ENCODE results near the gene MICB. TPM values are rescaled to one million over a fixed set of nuclear protein-coding genes. Genes with fewer than 3 reads are reported as not detected.
A peak's percentile ranks its signal among the peaks of the same experiment; 100 is the strongest.
"Not testable (repeated sequence)": the region's sequence is repeated elsewhere in the genome, so short reads cannot be mapped to it uniquely, and the experiment has no call there.

The MICB gene
- 1 to 10 TPM; 1.6 to 3.1 TPM for total RNA-seq

DNA sequence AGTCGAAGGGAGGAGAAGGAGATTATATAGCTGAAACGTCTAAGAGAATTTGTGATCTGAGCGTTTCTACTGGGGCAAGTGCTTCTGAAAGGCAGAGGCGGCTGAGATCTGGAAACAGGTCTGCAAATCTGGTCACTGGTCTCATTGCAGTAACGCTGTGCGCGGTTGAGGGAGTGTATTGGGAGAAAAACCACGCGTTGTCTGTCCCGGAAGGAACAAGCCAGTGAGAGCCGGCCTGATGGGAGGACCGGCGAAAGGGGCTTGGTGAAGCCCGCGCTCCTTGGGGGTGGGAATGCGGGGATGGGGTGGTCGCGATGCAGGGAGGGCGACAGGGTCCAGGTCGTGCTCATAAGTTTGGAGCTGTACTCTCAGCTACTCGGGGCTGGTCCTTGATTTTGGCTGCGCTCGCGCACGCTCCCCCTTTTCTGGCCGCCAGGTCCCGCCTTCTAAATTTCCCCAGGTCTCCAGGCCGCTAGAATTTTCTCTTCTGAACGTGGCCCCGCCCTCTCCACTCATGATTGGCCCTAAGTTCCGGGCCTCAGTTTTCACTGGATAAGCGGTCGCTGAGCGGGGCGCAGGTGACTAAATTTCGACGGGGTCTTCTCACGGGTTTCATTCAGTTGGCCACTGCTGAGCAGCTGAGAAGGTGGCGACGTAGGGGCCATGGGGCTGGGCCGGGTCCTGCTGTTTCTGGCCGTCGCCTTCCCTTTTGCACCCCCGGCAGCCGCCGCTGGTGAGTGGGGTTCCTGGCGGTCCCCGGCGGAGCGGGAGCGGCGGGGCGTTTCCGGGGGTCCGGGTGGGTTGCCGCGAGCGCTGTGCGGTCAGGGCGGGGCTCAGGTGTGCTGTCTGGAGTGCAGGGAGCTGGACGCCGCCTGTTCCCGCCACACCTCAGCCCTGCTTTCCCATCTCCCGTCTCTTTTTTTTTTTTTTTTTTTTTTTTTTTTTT, at the start of gene MICB:
Gene MICB (plus strand): TSS at position 615 of the 946 bp plus-strand sequence. CDS start 49 bp downstream, at position 664.
- Histone ChIP-seq H3K9me3 (no peaks in the 10 kb centered on the region), H3K4me1 (peaks cover 0 to 23% of the 10 kb centered on the region in 2 donors), H3K36me3 (no peaks in the 10 kb centered on the region), H3K27ac (peak within 1 kb of the TSS; percentile 30 to 72), H3K4me3 (peak within 1 kb of the TSS; percentile 41 to 59), H3K27me3 (no peaks in the 10 kb centered on the region)
- DNase-seq (ENCODE audit: low spot score), result peak; percentile 83
- TF ChIP-seq, protein P1, sequence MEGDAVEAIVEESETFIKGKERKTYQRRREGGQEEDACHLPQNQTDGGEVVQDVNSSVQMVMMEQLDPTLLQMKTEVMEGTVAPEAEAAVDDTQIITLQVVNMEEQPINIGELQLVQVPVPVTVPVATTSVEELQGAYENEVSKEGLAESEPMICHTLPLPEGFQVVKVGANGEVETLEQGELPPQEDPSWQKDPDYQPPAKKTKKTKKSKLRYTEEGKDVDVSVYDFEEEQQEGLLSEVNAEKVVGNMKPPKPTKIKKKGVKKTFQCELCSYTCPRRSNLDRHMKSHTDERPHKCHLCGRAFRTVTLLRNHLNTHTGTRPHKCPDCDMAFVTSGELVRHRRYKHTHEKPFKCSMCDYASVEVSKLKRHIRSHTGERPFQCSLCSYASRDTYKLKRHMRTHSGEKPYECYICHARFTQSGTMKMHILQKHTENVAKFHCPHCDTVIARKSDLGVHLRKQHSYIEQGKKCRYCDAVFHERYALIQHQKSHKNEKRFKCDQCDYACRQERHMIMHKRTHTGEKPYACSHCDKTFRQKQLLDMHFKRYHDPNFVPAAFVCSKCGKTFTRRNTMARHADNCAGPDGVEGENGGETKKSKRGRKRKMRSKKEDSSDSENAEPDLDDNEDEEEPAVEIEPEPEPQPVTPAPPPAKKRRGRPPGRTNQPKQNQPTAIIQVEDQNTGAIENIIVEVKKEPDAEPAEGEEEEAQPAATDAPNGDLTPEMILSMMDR (IDR thresholded peaks at IDR 0.05), result no peak

GRCh38 chr6:31450751-31451150, 47.2 kb upstream of the MICB start:
- TF ChIP-seq, protein P1 (IDR thresholded peaks at IDR 0.05), result no peak
- Histone ChIP-seq H3K4me3 (no peak overlapping the region), H3K27me3 (no peaks in the 10 kb centered on the region), H3K4me1 (no peaks in the 10 kb centered on the region), H3K9me3 (no peaks in the 10 kb centered on the region), H3K27ac (no peak overlapping the region), H3K36me3 (no peaks in the 10 kb centered on the region)
- DNase-seq (ENCODE audit: low spot score), result no peak

GRCh38 chr6:31452859-31453258, 45.1 kb upstream of the MICB start:
- no peaks in the 10 kb centered on the region for H3K9me3 ChIP-seq
- no peaks in the 10 kb centered on the region for H3K4me1 ChIP-seq
- H3K27me3 ChIP-seq, result no peaks in the 10 kb centered on the region
- H3K27ac ChIP-seq, result no peak overlapping the region
- H3K36me3 ChIP-seq, result no peaks in the 10 kb centered on the region
- H3K4me3 ChIP-seq, result no peak overlapping the region
- DNase-seq (ENCODE audit: low spot score), result no peak
- TF ChIP-seq, protein P1 (IDR thresholded peaks at IDR 0.05), result no peak

DNA sequence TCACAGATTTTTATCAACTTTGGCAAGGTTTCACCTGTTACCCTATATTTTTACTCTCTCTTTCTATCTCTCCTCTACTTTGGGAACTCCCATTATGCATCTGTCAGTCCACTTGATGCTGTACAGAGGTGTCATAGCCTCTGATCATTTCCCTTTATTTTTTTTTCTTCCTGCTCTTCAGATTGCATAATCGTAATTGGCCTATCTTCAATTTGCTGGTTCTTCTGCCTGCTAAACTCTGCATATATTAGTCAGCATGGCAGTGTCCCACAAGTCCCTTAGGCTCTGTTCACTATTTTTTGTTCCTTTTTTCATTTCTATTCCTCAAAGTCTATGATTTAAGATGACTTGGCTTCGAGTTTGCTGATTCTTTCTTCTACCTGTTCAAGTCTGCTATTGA, 44.7 kb upstream of the MICB start:
- Histone ChIP-seq H3K36me3 (no peaks in the 10 kb centered on the region), H3K4me3 (no peak overlapping the region), H3K27ac (no peak overlapping the region), H3K27me3 (no peaks in the 10 kb centered on the region), H3K4me1 (no peaks in the 10 kb centered on the region), H3K9me3 (no peaks in the 10 kb centered on the region)
- TF ChIP-seq, protein P1 (IDR thresholded peaks at IDR 0.05), result no peak
- no peak for DNase-seq (ENCODE audit: low spot score)

GRCh38 chr6:31459864-31460263, 38.1 kb upstream of the MICB start:
- peaks cover 0 to 11% of the 10 kb centered on the region in 2 donors for H3K4me1 ChIP-seq
- not testable (repeated sequence) for H3K27ac ChIP-seq; H3K36me3 ChIP-seq; H3K4me3 ChIP-seq; H3K9me3 ChIP-seq; H3K27me3 ChIP-seq; DNase-seq (ENCODE audit: low spot score)

DNA sequence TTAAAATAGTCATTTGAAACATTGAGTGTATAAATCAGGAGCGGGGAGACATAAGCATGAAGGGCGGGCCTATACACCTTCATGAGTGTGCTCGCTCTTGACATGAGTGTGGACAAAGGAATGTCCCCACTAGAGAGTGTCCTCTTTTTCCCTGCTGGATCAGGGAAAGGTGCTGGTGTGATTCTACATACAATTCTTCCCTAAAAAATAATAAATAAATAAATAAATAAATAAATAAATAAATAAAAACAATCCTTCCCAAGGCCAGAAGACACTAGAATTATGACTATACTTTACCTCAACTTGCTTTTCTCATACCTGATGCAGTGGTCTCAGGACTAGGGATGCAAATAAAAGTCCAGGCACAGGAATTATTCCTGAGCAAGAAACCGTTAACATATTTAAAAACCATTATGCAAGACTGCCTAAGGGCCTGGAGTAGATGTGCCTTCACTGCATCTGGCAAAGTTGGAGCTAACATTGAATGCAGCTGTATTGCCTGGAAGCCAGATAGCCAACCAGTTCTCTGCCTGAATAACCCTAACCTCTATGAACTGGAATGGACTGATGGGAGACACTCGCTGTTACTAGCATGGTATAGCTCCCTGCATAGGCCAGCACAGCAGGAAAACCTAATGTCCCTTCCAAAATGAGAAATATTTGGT, 37.5 kb upstream of the MICB start:
- H3K4me3 ChIP-seq, result no peak overlapping the region
- no peak overlapping the region for H3K27ac ChIP-seq
- DNase-seq (ENCODE audit: low spot score), result no peak
- H3K9me3 ChIP-seq, result no peaks in the 10 kb centered on the region
- no peaks in the 10 kb centered on the region for H3K27me3 ChIP-seq
- no peaks in the 10 kb centered on the region for H3K36me3 ChIP-seq
- peaks cover 0 to 11% of the 10 kb centered on the region in 2 donors for H3K4me1 ChIP-seq
- TF ChIP-seq, protein P1 (IDR thresholded peaks at IDR 0.05), result no peak
